Measurements from ENCODE around the gene PCDHGA4. TPM values are rescaled to one million over a fixed set of nuclear protein-coding genes. Genes with fewer than 3 reads are reported as not detected.

Gene PCDHGA4
- total and polyA plus RNA-seq, 2 of the 13 experiments (the other 11 are each of a cell fraction or from before 2014, with no cell fraction given): 0.49 to 0.58 TPM

DNA sequence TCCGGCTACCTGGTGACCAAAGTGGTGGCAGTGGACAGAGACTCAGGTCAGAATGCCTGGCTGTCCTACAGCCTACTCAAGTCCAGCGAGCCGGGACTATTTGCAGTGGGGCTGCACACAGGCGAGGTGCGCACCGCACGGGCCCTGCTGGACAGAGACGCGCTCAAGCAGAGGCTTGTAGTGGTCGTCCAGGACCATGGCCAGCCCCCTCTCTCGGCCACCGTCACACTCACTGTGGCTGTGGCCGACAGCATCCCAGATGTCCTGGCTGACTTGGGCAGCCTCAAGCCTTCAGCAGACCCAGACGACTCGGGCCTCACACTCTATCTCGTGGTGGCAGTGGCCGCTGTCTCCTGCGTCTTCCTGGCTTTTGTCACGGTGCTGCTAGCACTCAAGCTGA, 2.1 kb downstream of the PCDHGA4 start:
- WGBS (ENCODE audit: low lambda C conversion rate): 50% methylated on average over 15 of the region's 19 CpGs
- ChIA-PET CTCF (ENCODE audit: low intra/inter-chr PET ratio, low total read pairs) (no interaction called here), POLR2A (no interaction called here)

More for the DNA sequence above, 2.1 kb downstream of the PCDHGA4 start:
- no peaks in the 10 kb centered on the region for H3K27me3 ChIP-seq (ENCODE audit: control insufficient read depth in 1 of 2, insufficient read depth in 2 of 2, low read length in 2 of 2)
- H2AFZ ChIP-seq (ENCODE audit: low read length): no peak overlapping the region
- no peaks in the 10 kb centered on the region for H3K4me1 ChIP-seq (ENCODE audit: insufficient read depth, low read length)
- intact Hi-C loops (cut with micrococcal nuclease; ENCODE audit: unreplicated experiment): loop anchor here (10.0 kb wide), 1 partner anchor 168 kb away; no protein-coding TSS in a partner anchor
- ATAC-seq: no peak
- in situ Hi-C loops (cut with HindIII; ENCODE audit: extremely low pct_ligation_motif_present, low pct_unique_long_range_greater_than_20kb): loop anchor here (10.0 kb wide), 1 partner anchor 168 kb away; no protein-coding TSS in a partner anchor
- H4K20me1 ChIP-seq (ENCODE audit: insufficient read depth, low read length): no peaks in the 10 kb centered on the region
- H3K79me2 ChIP-seq (ENCODE audit: insufficient read depth, low read length): no peaks in the 10 kb centered on the region
- H3K4me2 ChIP-seq (ENCODE audit: low read depth, low read length): no peak overlapping the region
- BruUV-seq (replicated peaks): no TSS peak
- H3K9ac ChIP-seq (ENCODE audit: insufficient read depth, low read depth, low read length): no peak overlapping the region
- FAIRE-seq: no peak
- H3K9me3 ChIP-seq (ENCODE audit: low read length): peaks cover 25% of the 10 kb centered on the region
- no peaks in the 10 kb centered on the region for H3K36me3 ChIP-seq (replicated peaks in 1 of 2; ENCODE audit: control insufficient read depth in 1 of 2, insufficient read depth in 2 of 2, low read length in 2 of 2)
- no peak overlapping the region for H3K27ac ChIP-seq (ENCODE audit: extremely low read length, insufficient read depth, low read length)
- TF ChIP-seq HNRNPLL (IDR thresholded peaks at IDR 0.05; ENCODE audit: low read depth, low read length, poor library complexity, severe bottlenecking): no peak
- TF ChIP-seq, protein P1, sequence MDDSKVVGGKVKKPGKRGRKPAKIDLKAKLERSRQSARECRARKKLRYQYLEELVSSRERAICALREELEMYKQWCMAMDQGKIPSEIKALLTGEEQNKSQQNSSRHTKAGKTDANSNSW (CRISPR knock-in tag; IDR thresholded peaks at IDR 0.05; ENCODE audit: borderline replicate concordance): no peak
- TF ChIP-seq, protein P2, sequence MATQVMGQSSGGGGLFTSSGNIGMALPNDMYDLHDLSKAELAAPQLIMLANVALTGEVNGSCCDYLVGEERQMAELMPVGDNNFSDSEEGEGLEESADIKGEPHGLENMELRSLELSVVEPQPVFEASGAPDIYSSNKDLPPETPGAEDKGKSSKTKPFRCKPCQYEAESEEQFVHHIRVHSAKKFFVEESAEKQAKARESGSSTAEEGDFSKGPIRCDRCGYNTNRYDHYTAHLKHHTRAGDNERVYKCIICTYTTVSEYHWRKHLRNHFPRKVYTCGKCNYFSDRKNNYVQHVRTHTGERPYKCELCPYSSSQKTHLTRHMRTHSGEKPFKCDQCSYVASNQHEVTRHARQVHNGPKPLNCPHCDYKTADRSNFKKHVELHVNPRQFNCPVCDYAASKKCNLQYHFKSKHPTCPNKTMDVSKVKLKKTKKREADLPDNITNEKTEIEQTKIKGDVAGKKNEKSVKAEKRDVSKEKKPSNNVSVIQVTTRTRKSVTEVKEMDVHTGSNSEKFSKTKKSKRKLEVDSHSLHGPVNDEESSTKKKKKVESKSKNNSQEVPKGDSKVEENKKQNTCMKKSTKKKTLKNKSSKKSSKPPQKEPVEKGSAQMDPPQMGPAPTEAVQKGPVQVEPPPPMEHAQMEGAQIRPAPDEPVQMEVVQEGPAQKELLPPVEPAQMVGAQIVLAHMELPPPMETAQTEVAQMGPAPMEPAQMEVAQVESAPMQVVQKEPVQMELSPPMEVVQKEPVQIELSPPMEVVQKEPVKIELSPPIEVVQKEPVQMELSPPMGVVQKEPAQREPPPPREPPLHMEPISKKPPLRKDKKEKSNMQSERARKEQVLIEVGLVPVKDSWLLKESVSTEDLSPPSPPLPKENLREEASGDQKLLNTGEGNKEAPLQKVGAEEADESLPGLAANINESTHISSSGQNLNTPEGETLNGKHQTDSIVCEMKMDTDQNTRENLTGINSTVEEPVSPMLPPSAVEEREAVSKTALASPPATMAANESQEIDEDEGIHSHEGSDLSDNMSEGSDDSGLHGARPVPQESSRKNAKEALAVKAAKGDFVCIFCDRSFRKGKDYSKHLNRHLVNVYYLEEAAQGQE (IDR thresholded peaks at IDR 0.05; ENCODE audit: borderline replicate concordance in 1 of 2, low read depth in 1 of 2, low read length in 2 of 2): peak; percentile 26 to 71
- no peak for DNase-seq (ENCODE audit: low spot score)
- no peak overlapping the region for H3K4me3 ChIP-seq (replicated peaks in 1 of 3; ENCODE audit: insufficient read depth in 1 of 3, low read depth in 2 of 3, low read length in 3 of 3)

All from HepG2 (cell line).